Neural cell (in vitro differentiated cells): ENCODE data around the gene CACNA1F.

ENCODE experiments used
- CTCF ChIP-seq: fragments of 450-650 bp; IDR thresholded peaks from 2 replicates; pipeline ENCODE4 v1.5.1; 2014; ENCODE audit warnings: antibody characterized with exemption, mild to moderate bottlenecking, moderate library complexity; ENCODE audit not compliant: poor library complexity, severe bottlenecking
- EP300 ChIP-seq: fragments of 450-650 bp; conservative IDR thresholded peaks from 2 replicates; pipeline ENCODE4 v1.6.1; 2014; ENCODE audit warnings: antibody characterized with exemption, mild to moderate bottlenecking, moderate library complexity; ENCODE audit not compliant: poor library complexity, severe bottlenecking
- EZH2 ChIP-seq: fragments of 200-600, 300-800 bp; shearing (Covaris generic), sonication (generic); IDR thresholded peaks from 2 replicates; pipeline ENCODE4 v1.6.1; 2014; ENCODE audit warnings: antibody characterized with exemption, low read length, borderline replicate concordance, mild to moderate bottlenecking; ENCODE audit not compliant: insufficient read depth, poor library complexity, severe bottlenecking
- POLR2AphosphoS5 ChIP-seq: IDR thresholded peaks from 2 replicates; pipeline ENCODE4 v1.6.1; 2012

GRCh38 chrX:49221868-49222267 lies 11.3 kb downstream of the CACNA1F start:
- no peak for TF ChIP-seq EZH2
- no peak for TF ChIP-seq CTCF
- TF ChIP-seq POLR2AphosphoS5: no peak
- TF ChIP-seq EP300: no peak
